Astrocyte (in vitro differentiated cells and primary cell): ENCODE measurements around the gene GFRA4. TPM values are rescaled to one million over a fixed set of nuclear protein-coding genes. Genes with fewer than 3 reads are reported as not detected.

Experiments
- DNase-seq: peaks from one replicate; pipeline ENCODE4 v3.0.0-alpha.2; 2010; ENCODE audit warnings: low read depth
- FAIRE-seq: peaks from 2 replicates; lab custom pipeline; 2011; peaks lifted over from hg19 to GRCh38; lab: Jason Lieb, UNC
- H2AFZ ChIP-seq: 2 replicates; pipeline ENCODE4 v1.6.0; 2012; ENCODE audit warnings: low read depth, low read length, inconsistent platforms
- H3K27ac ChIP-seq: 2 replicates; pipeline ENCODE4 v1.5.1; 2011; ENCODE audit warnings: low read depth, low read length, inconsistent platforms
- H3K27me3 ChIP-seq: 2 replicates; pipeline ENCODE4 v1.6.0; 2011; ENCODE audit warnings: low read length, inconsistent platforms; ENCODE audit not compliant: insufficient read depth
- H3K36me3 ChIP-seq: 2 replicates; pipeline ENCODE4 v1.5.1; 2011; ENCODE audit warnings: low read length, inconsistent platforms; ENCODE audit not compliant: insufficient read depth
- H3K4me1 ChIP-seq: 2 replicates; pipeline ENCODE4 v1.5.1; 2011; ENCODE audit warnings: low read length, inconsistent platforms; ENCODE audit not compliant: insufficient read depth
- H3K4me2 ChIP-seq: 2 replicates; pipeline ENCODE4 v1.6.0; 2012; ENCODE audit warnings: low read length, inconsistent platforms
- H3K4me3 ChIP-seq: 2 replicates; pipeline ENCODE4 v1.5.1; 2011; ENCODE audit warnings: low read depth, mild to moderate bottlenecking, low read length, inconsistent platforms; ENCODE audit not compliant: insufficient read depth
- H3K79me2 ChIP-seq: 2 replicates; pipeline ENCODE4 v1.6.0; 2012; ENCODE audit warnings: mild to moderate bottlenecking, low read length, inconsistent platforms; ENCODE audit not compliant: insufficient read depth
- H3K9ac ChIP-seq: 2 replicates; pipeline ENCODE4 v1.6.0; 2012; ENCODE audit warnings: mild to moderate bottlenecking, low read length, inconsistent platforms
- H3K9me3 ChIP-seq: 2 replicates; pipeline ENCODE4 v1.5.1; 2012; ENCODE audit warnings: low read depth, mild to moderate bottlenecking, low read length, inconsistent platforms; ENCODE audit not compliant: insufficient read depth
- H4K20me1 ChIP-seq: 2 replicates; pipeline ENCODE4 v1.6.0; 2012; ENCODE audit warnings: low read length, inconsistent platforms; ENCODE audit not compliant: insufficient read depth
- H3K27ac Mint-ChIP-seq: one replicate; pipeline ENCODE4 v1.8.0; 2021; ENCODE audit warnings: mild to moderate bottlenecking, mixed read lengths; ENCODE audit not compliant: unreplicated experiment
- H3K27me3 Mint-ChIP-seq: one replicate; pipeline ENCODE4 v1.8.0; 2021; ENCODE audit warnings: low read depth, mixed read lengths; ENCODE audit not compliant: unreplicated experiment
- H3K36me3 Mint-ChIP-seq: one replicate; pipeline ENCODE4 v1.8.0; 2021; ENCODE audit warnings: low read depth, mixed read lengths; ENCODE audit not compliant: unreplicated experiment
- H3K4me1 Mint-ChIP-seq: one replicate; pipeline ENCODE4 v1.8.0; 2021; ENCODE audit warnings: low read depth, mixed read lengths; ENCODE audit not compliant: unreplicated experiment
- H3K4me3 Mint-ChIP-seq: one replicate; pipeline ENCODE4 v1.8.0; 2021; ENCODE audit warnings: mild to moderate bottlenecking, moderate library complexity, mixed read lengths; ENCODE audit not compliant: unreplicated experiment
- H3K9me3 Mint-ChIP-seq: one replicate; pipeline ENCODE4 v1.8.0; 2021; ENCODE audit warnings: mild to moderate bottlenecking, mixed read lengths; ENCODE audit not compliant: unreplicated experiment
- EZH2 ChIP-seq: IDR thresholded peaks from 2 replicates; pipeline ENCODE4 v1.6.1; 2012; ENCODE audit warnings: mild to moderate bottlenecking, low read length, inconsistent platforms; ENCODE audit not compliant: insufficient read depth
- total RNA-seq: library from RNA; stranded (reverse); gene quantifications from 2 replicates; pipeline ENCODE4 v1.2.1, GENCODE V29; 2021
- TF ChIP-seq, protein P1 (sequence below): IDR thresholded peaks from 2 replicates; pipeline ENCODE4 v1.5.1; 2011; ENCODE audit warnings: low read depth, mild to moderate bottlenecking, inconsistent platforms, low read length, moderate library complexity; ENCODE audit not compliant: insufficient read depth

The GFRA4 gene
- total RNA-seq, 1 donor from 2014 or later, result not detected

DNA sequence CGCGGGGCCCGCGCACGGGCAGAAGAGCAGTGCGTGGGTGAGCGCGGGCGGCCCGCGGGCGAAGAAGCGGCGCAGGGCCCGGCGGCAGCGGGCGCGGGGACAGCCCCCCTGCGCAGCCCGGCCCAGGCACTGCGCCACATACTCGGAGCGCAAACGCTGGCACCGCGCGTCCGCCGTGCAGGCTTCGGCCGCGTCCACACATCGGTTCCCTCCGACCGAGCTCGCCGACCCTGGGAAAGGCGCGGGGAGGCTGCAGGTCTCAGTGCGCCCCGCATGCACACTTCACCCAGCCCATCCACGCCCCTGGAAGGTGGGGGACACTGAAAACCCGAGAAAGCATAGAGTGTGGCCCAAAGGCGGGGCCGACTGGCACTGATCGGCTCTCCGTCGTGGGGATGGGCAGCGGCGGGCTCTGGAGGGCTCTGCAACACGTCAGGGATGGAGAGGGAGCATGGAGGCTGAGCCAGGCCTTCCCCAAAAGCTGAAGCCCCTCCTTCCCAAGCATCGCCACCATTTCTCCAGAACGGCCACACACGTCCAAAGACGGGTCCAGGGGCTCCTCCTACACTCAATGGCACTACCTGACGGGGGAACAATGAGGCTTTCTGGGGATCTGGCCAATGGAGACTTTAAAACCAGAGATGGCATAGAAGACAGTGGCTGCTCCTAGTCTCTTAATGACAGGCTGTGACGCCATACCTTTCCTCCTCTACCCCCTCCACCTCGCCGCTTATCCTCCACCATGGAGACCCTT lies 2.0 kb downstream of the GFRA4 start:
- Mint-ChIP-seq H3K36me3 (peaks cover 2% of the 10 kb centered on the region), H3K27ac (no peak overlapping the region), H3K27me3 (peaks cover 65% of the 10 kb centered on the region), H3K9me3 (no peaks in the 10 kb centered on the region), H3K4me3 (no peak overlapping the region), H3K4me1 (no peaks in the 10 kb centered on the region)
- DNase-seq, result no peak
- Histone ChIP-seq H3K9me3 (no peaks in the 10 kb centered on the region), H3K79me2 (no peaks in the 10 kb centered on the region), H3K4me1 (no peaks in the 10 kb centered on the region), H4K20me1 (no peaks in the 10 kb centered on the region), H2AFZ (no peak overlapping the region), H3K9ac (no peak overlapping the region), H3K4me2 (no peak overlapping the region), H3K36me3 (no peaks in the 10 kb centered on the region), H3K4me3 (no peak overlapping the region), H3K27ac (no peak overlapping the region), H3K27me3 (peaks cover 29% of the 10 kb centered on the region)
- FAIRE-seq, result no peak
- peak; percentile 95 for TF ChIP-seq EZH2
- TF ChIP-seq, protein P1, sequence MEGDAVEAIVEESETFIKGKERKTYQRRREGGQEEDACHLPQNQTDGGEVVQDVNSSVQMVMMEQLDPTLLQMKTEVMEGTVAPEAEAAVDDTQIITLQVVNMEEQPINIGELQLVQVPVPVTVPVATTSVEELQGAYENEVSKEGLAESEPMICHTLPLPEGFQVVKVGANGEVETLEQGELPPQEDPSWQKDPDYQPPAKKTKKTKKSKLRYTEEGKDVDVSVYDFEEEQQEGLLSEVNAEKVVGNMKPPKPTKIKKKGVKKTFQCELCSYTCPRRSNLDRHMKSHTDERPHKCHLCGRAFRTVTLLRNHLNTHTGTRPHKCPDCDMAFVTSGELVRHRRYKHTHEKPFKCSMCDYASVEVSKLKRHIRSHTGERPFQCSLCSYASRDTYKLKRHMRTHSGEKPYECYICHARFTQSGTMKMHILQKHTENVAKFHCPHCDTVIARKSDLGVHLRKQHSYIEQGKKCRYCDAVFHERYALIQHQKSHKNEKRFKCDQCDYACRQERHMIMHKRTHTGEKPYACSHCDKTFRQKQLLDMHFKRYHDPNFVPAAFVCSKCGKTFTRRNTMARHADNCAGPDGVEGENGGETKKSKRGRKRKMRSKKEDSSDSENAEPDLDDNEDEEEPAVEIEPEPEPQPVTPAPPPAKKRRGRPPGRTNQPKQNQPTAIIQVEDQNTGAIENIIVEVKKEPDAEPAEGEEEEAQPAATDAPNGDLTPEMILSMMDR, result no peak

DNA sequence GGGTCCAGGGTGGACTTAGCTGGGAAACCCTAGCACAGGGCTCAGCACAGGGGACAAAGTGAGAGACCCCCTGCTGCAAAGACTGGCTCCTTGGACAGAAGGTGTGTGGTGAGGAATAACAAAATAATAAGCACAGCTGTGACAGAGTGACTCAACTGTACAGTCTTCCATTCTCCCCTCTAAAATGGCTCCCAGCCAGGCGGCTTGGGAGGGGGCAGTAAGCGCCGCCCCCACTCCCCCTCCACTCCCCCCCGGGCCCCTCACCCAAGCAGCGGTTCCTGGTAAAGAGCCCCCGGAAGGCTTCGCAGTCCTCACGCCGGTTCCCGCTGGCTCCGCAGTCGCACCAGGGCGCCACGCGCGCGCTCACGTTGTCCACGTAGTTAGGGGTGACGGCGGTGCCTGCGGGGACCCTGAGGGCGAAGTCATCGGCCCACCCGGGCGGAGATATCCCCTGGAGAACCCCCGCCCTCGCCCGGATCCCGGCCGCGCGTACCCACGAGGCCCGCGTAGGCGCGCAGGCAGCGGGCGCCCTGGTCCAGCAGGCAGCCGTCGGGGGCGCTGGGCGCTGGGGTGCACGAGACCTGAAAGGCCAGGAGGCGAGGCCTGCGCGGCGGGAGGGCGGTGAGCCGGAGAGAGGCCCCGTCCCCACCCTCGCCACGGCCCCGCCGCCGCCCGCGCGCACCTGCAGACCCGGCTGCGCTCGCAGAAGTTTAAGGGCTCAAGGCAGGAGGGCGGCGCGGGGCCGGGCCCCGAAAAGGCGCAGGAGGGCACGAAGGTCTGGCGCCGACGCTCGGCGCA lies 2.7 kb downstream of the GFRA4 start:
- Histone ChIP-seq H3K4me2 (no peak overlapping the region), H3K4me1 (no peaks in the 10 kb centered on the region), H3K9me3 (peaks cover 1% of the 10 kb centered on the region), H3K27me3 (peaks cover 29% of the 10 kb centered on the region), H3K36me3 (no peaks in the 10 kb centered on the region), H3K79me2 (no peaks in the 10 kb centered on the region), H3K4me3 (no peak overlapping the region), H3K27ac (no peak overlapping the region), H3K9ac (no peak overlapping the region), H2AFZ (no peak overlapping the region), H4K20me1 (no peaks in the 10 kb centered on the region)
- H3K27me3 Mint-ChIP-seq, result peaks cover 61% of the 10 kb centered on the region
- no peak overlapping the region for H3K4me3 Mint-ChIP-seq
- TF ChIP-seq, protein P1, result no peak
- TF ChIP-seq EZH2, result no peak
- no peak for FAIRE-seq
- H3K27ac Mint-ChIP-seq, result no peak overlapping the region
- H3K9me3 Mint-ChIP-seq, result peaks cover 2% of the 10 kb centered on the region
- no peak for DNase-seq
- peaks cover 2% of the 10 kb centered on the region for H3K36me3 Mint-ChIP-seq
- H3K4me1 Mint-ChIP-seq, result no peaks in the 10 kb centered on the region
